HEK293 (cell line): ENCODE results near the gene SH3RF3.

Experiments used
- CTCF ChIA-PET: fragments of 350-600 bp; formaldehyde crosslinking; extraction: SDS; loops from one replicate; lab custom pipeline; 2021; ENCODE audit warnings: antibody characterized with exemption; lab: Yijun Ruan, JAX
- POLR2A ChIA-PET: fragments of 300-600 bp; formaldehyde crosslinking; extraction: SDS; loops from one replicate; lab custom pipeline; 2020; ENCODE audit warnings: antibody characterized with exemption, inconsistent platforms; lab: Yijun Ruan, JAX
- H3K27ac ChIP-seq: fragments of 200-500 bp; sonication (Bioruptor generic); 2 replicates; pipeline ENCODE4 v1.5.1; 2014; ENCODE audit warnings: low read depth, low read length, control low read depth, inconsistent platforms; ENCODE audit errors: extremely low read depth
- H3K36me3 ChIP-seq, 2 experiments: fragments of 200-500 bp in 1 of 2; sonication (Bioruptor generic) in 1 of 2; 1 replicate in 1 of 2; 2 replicates in 1 of 2; pipeline ENCODE4 v1.5.1; 2014 to 2017; ENCODE audit warnings: inconsistent platforms in 2 of 2, low read length in 2 of 2; ENCODE audit not compliant: control insufficient read depth in 2 of 2, insufficient read depth in 1 of 2
- H3K4me1 ChIP-seq: fragments of 200-500 bp; sonication (Bioruptor generic); 2 replicates; pipeline ENCODE4 v1.5.1; 2014; ENCODE audit warnings: mild to moderate bottlenecking, low read length, inconsistent platforms; ENCODE audit not compliant: control insufficient read depth, insufficient read depth
- H3K4me3 ChIP-seq: 2 replicates; pipeline ENCODE4 v1.5.1; 2011; ENCODE audit warnings: low read depth, mild to moderate bottlenecking, control low read depth, low read length, moderate library complexity
- H3K9me3 ChIP-seq: fragments of 200-500 bp; sonication (Bioruptor generic); 2 replicates; pipeline ENCODE4 v1.5.1; 2014; ENCODE audit warnings: low read depth, low read length, inconsistent platforms; ENCODE audit not compliant: control insufficient read depth, insufficient read depth
- FEZF1 ChIP-seq: fragments of 450-650 bp; formaldehyde crosslinking; IDR thresholded peaks from 2 replicates; pipeline ENCODE4 v1.5.1; 2016; ENCODE audit warnings: missing biosample characterization, missing genetic modification characterization
- GLI4 ChIP-seq: fragments of 450-650 bp; formaldehyde crosslinking; IDR thresholded peaks from 2 replicates; pipeline ENCODE4 v1.5.1; 2016; ENCODE audit warnings: missing biosample characterization, missing genetic modification characterization
- GLIS1 ChIP-seq: fragments of 450-650 bp; formaldehyde crosslinking; IDR thresholded peaks from 2 replicates; pipeline ENCODE4 v1.5.1; 2016; ENCODE audit warnings: missing biosample characterization, missing genetic modification characterization
- GLIS2 ChIP-seq: fragments of 450-650 bp; formaldehyde crosslinking; IDR thresholded peaks from 2 replicates; pipeline ENCODE4 v1.5.1; 2016; ENCODE audit warnings: missing biosample characterization, missing genetic modification characterization
- SCRT2 ChIP-seq: fragments of 450-650 bp; formaldehyde crosslinking; IDR thresholded peaks from 2 replicates; pipeline ENCODE4 v1.5.1; 2016; ENCODE audit warnings: missing biosample characterization, missing genetic modification characterization
- SP3 ChIP-seq: fragments of 450-650 bp; formaldehyde crosslinking; IDR thresholded peaks from 2 replicates; pipeline ENCODE4 v1.5.1; 2016; ENCODE audit warnings: missing biosample characterization, missing genetic modification characterization
- SP7 ChIP-seq: fragments of 450-650 bp; formaldehyde crosslinking; IDR thresholded peaks from 2 replicates; pipeline ENCODE4 v1.5.1; 2016; ENCODE audit warnings: missing biosample characterization, missing genetic modification characterization
- TCF7L2 ChIP-seq: IDR thresholded peaks from 2 replicates; pipeline ENCODE4 v1.6.1; 2011; ENCODE audit warnings: low read depth, mild to moderate bottlenecking, inconsistent platforms, low read length, moderate library complexity, borderline replicate concordance
- ZNF132 ChIP-seq: fragments of 450-650 bp; formaldehyde crosslinking; IDR thresholded peaks from 2 replicates; pipeline ENCODE4 v1.5.1; 2017; ENCODE audit warnings: missing biosample characterization, missing genetic modification characterization, borderline replicate concordance
- ZNF16 ChIP-seq: fragments of 450-650 bp; formaldehyde crosslinking; IDR thresholded peaks from 2 replicates; pipeline ENCODE4 v1.5.1; 2016; ENCODE audit warnings: low read depth, missing biosample characterization, missing genetic modification characterization
- ZNF221 ChIP-seq: fragments of 450-650 bp; formaldehyde crosslinking; IDR thresholded peaks from 2 replicates; pipeline ENCODE4 v1.5.1; 2017; ENCODE audit warnings: missing biosample characterization, missing genetic modification characterization, borderline replicate concordance
- ZNF274 ChIP-seq, 2 experiments: fragments of 200-500 bp in 1 of 2; fragments of 450-650 bp in 1 of 2; sonication (Bioruptor generic) in 1 of 2; formaldehyde crosslinking in 1 of 2; IDR thresholded peaks; 2 replicates each; pipeline versions ENCODE4 v1.5.1 to v1.6.1; 2014 to 2016; ENCODE audit warnings: borderline replicate concordance in 1 of 2, inconsistent platforms in 1 of 2, low read length in 1 of 2, missing biosample characterization in 1 of 2, missing genetic modification characterization in 1 of 2
- ZNF341 ChIP-seq: fragments of 450-650 bp; formaldehyde crosslinking; IDR thresholded peaks from 2 replicates; pipeline ENCODE4; 2016; ENCODE audit warnings: low read depth, missing biosample characterization, missing genetic modification characterization
- ZNF37A ChIP-seq: fragments of 450-650 bp; IDR thresholded peaks from 2 replicates; pipeline ENCODE4 v1.5.1; 2018; ENCODE audit warnings: missing biosample characterization, missing genetic modification characterization
- ZNF426 ChIP-seq: fragments of 450-650 bp; formaldehyde crosslinking; IDR thresholded peaks from 2 replicates; pipeline ENCODE4 v1.5.1; 2017; ENCODE audit warnings: missing biosample characterization, missing genetic modification characterization, mild to moderate bottlenecking, inconsistent platforms, moderate library complexity
- ZNF585B ChIP-seq: fragments of 450-650 bp; formaldehyde crosslinking; IDR thresholded peaks from 2 replicates; pipeline ENCODE4 v1.5.1; 2016; ENCODE audit warnings: missing biosample characterization, missing genetic modification characterization
- ZNF600 ChIP-seq: fragments of 450-650 bp; formaldehyde crosslinking; IDR thresholded peaks from 2 replicates; pipeline ENCODE4 v1.5.1; 2016; ENCODE audit warnings: missing biosample characterization, missing genetic modification characterization
- TF ChIP-seq, protein P1 (sequence below): fragments of 450-650 bp; formaldehyde crosslinking; optimal IDR thresholded peaks from 2 replicates; pipeline ENCODE3; 2016; ENCODE audit warnings: missing biosample characterization, mild to moderate bottlenecking, missing genetic modification characterization
- TF ChIP-seq, protein P2 (sequence below): fragments of 450-650 bp; formaldehyde crosslinking; IDR thresholded peaks from 2 replicates; pipeline ENCODE4 v1.5.1; 2016; ENCODE audit warnings: missing biosample characterization, missing genetic modification characterization
- TF ChIP-seq, protein P3 (sequence below): fragments of 450-650 bp; formaldehyde crosslinking; IDR thresholded peaks from 2 replicates; pipeline ENCODE4 v1.5.1; 2016; ENCODE audit warnings: missing biosample characterization, missing genetic modification characterization
- TF ChIP-seq, protein P4 (sequence below): fragments of 450-650 bp; formaldehyde crosslinking; IDR thresholded peaks from 2 replicates; pipeline ENCODE4 v1.5.1; 2016; ENCODE audit warnings: missing biosample characterization, missing genetic modification characterization

The SH3RF3 gene

DNA sequence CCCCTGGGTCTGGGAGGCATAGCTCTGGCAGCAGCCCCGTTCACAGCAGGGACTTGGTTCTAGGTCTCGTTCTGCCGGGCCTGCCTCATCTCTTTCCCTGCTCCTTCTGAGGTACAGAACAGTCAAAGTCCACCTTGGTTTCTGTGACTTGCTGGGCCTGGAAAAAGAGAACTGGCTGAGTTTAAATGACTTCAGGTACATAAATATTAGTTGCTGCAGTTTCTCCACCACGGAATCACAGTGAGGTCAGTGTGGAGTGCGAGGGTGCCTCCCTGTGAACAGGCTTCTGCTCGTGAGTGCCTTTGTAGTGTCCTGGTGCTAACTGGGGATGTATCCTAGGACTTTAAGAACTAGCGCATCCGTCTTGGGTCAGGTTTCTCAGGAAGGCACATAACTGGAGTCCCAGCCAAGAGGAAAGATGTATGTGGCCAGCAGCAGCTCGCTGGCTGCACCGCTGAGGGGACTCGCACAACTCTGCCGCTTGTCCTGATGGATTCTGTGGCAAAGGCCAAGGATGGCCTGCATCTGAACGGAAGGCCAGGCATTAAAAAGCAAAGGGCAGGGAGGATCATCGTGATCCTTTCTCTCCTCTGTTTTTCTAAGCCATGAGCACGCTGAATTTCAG lies 188.6 kb downstream of the SH3RF3 start (continued):
- no peak for TF ChIP-seq ZNF132 (tag by site-specific recombination)
- TF ChIP-seq ZNF221 (tag by site-specific recombination) = no peak
- TF ChIP-seq, protein P1, sequence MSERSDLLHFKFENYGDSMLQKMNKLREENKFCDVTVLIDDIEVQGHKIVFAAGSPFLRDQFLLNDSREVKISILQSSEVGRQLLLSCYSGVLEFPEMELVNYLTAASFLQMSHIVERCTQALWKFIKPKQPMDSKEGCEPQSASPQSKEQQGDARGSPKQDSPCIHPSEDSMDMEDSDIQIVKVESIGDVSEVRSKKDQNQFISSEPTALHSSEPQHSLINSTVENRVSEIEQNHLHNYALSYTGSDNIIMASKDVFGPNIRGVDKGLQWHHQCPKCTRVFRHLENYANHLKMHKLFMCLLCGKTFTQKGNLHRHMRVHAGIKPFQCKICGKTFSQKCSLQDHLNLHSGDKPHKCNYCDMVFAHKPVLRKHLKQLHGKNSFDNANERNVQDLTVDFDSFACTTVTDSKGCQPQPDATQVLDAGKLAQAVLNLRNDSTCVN (tag by site-specific recombination) = no peak

DNA sequence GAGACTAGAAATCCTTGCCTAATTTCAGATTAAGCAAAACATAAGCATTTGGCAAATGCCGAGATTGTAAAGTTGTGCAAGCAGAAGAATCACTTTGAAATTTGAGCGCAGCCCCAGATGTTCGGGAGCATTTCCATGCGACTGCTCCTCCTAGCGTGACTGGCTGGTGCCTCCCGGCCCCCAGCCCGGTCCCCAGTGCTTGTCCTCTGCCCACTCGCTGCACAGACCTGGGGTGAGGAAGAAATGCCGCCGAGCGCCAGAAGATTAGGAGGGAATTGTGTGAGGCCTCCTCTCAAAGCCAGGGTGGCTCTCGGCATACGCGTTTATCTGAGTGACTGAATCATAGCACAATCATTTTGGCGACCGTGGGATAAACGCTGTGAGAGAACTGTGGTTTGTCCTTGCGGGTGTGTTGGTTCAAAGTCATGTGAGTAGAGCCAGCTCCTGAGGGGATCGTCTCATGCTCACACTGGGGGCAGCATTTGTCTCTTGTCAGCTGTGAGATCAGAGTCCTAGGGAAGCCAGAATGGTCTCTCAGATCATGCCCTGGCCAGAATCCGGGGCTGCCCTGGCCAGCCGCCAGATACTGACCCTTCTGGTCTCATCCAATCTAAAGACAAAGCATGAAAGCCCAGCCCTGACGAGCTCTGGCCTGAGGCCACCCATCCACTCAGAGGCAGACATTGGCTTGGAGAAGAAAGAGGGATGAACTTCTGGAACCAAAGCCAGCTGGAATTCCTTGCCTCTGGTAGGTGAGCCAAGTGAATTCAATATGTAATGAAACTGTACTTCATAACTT lies 189.3 kb downstream of the SH3RF3 start:
- Histone ChIP-seq H3K9me3 (no peaks in the 10 kb centered on the region), H3K4me1 (peaks cover 11% of the 10 kb centered on the region; the same call in 1 of the 2 replicates), H3K36me3 (no peaks in the 10 kb centered on the region), H3K4me3 (no peak overlapping the region), H3K27ac (no peak overlapping the region)
- TF ChIP-seq, protein P2, sequence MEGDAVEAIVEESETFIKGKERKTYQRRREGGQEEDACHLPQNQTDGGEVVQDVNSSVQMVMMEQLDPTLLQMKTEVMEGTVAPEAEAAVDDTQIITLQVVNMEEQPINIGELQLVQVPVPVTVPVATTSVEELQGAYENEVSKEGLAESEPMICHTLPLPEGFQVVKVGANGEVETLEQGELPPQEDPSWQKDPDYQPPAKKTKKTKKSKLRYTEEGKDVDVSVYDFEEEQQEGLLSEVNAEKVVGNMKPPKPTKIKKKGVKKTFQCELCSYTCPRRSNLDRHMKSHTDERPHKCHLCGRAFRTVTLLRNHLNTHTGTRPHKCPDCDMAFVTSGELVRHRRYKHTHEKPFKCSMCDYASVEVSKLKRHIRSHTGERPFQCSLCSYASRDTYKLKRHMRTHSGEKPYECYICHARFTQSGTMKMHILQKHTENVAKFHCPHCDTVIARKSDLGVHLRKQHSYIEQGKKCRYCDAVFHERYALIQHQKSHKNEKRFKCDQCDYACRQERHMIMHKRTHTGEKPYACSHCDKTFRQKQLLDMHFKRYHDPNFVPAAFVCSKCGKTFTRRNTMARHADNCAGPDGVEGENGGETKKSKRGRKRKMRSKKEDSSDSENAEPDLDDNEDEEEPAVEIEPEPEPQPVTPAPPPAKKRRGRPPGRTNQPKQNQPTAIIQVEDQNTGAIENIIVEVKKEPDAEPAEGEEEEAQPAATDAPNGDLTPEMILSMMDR (tag by site-specific recombination) = peak; percentile 37
- TF ChIP-seq GLI4 (tag by site-specific recombination) (no peak), TCF7L2 (peak; percentile 69; the same call in 1 of the 2 replicates), ZNF16 (no peak), ZNF37A (tag by site-specific recombination) (no peak), ZNF585B (tag by site-specific recombination) (no peak), ZNF600 (tag by site-specific recombination) (peak; percentile 29; the same call in 1 of the 2 replicates)
- POLR2A ChIA-PET = no interaction called here
- CTCF ChIA-PET = no interaction called here

DNA sequence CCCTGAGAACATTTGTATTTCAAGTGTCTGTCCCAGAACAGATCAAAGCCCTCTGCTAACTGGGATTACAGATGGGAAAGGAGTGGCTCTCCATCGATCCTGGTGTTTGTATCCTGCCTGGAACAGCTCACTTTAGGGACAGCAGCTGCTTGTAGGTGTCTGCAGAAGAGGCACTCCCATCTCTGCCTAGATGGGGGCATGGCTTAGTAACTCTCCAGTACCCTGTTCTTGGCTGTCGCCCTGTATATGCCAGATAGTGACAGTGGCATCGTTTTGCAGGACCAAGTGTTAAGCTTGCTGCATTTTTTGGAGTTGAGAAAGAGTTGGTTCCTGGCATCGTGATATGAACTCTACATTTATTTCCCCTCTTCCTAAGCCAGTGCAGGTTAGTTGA lies 189.9 kb downstream of the SH3RF3 start:
- H3K4me1 ChIP-seq = peaks cover 11% of the 10 kb centered on the region; the same call in 1 of the 2 replicates
- TF ChIP-seq ZNF426 (tag by site-specific recombination) (no peak), FEZF1 (tag by site-specific recombination) (no peak), GLIS2 (tag by site-specific recombination) (no peak), ZNF274 (IDR thresholded peaks at IDR 0.05; ENCODE audit: low read length) (no peak), ZNF274 (tag by site-specific recombination; IDR thresholded peaks at IDR 0.05; ENCODE audit: borderline replicate concordance) (no peak), SP3 (tag by site-specific recombination) (no peak), SCRT2 (tag by site-specific recombination) (no peak), ZNF341 (tag by site-specific recombination) (no peak), SP7 (no peak), GLIS1 (tag by site-specific recombination) (no peak)
- TF ChIP-seq, protein P3, sequence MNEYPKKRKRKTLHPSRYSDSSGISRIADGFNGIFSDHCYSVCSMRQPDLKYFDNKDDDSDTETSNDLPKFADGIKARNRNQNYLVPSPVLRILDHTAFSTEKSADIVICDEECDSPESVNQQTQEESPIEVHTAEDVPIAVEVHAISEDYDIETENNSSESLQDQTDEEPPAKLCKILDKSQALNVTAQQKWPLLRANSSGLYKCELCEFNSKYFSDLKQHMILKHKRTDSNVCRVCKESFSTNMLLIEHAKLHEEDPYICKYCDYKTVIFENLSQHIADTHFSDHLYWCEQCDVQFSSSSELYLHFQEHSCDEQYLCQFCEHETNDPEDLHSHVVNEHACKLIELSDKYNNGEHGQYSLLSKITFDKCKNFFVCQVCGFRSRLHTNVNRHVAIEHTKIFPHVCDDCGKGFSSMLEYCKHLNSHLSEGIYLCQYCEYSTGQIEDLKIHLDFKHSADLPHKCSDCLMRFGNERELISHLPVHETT = no peak
- TF ChIP-seq, protein P4, sequence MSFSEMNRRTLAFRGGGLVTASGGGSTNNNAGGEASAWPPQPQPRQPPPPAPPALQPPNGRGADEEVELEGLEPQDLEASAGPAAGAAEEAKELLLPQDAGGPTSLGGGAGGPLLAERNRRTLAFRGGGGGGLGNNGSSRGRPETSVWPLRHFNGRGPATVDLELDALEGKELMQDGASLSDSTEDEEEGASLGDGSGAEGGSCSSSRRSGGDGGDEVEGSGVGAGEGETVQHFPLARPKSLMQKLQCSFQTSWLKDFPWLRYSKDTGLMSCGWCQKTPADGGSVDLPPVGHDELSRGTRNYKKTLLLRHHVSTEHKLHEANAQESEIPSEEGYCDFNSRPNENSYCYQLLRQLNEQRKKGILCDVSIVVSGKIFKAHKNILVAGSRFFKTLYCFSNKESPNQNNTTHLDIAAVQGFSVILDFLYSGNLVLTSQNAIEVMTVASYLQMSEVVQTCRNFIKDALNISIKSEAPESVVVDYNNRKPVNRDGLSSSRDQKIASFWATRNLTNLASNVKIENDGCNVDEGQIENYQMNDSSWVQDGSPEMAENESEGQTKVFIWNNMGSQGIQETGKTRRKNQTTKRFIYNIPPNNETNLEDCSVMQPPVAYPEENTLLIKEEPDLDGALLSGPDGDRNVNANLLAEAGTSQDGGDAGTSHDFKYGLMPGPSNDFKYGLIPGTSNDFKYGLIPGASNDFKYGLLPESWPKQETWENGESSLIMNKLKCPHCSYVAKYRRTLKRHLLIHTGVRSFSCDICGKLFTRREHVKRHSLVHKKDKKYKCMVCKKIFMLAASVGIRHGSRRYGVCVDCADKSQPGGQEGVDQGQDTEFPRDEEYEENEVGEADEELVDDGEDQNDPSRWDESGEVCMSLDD = no peak
- no peak overlapping the region for H3K27ac ChIP-seq
- H3K36me3 ChIP-seq = no peaks in the 10 kb centered on the region
- no peaks in the 10 kb centered on the region for H3K9me3 ChIP-seq
- ChIA-PET POLR2A (no interaction called here), CTCF (no interaction called here)
- no peak overlapping the region for H3K4me3 ChIP-seq
